Activated T-helper 1 cell treated with anti-CD3 and anti-CD28 coated beads, Interleukin-2, amount 50 U/mL, for 16 hours (primary cell): ENCODE data around the gene AFTPH.

ENCODE experiments used
- DNase-seq, 2 donors: peaks; one replicate each; pipeline ENCODE4 v3.0.0-alpha.2; 2020; ENCODE audit warnings: low read depth in 1 of 2, low spot score in 1 of 2

Gene AFTPH

GRCh38 chr2:64540615-64541014, 16.5 kb downstream of the AFTPH start:
- no peak for DNase-seq

GRCh38 chr2:64541547-64541946, 17.4 kb downstream of the AFTPH start:
- DNase-seq, result no peak

GRCh38 chr2:64542071-64543007, 18.2 kb downstream of the AFTPH start:
- no peak for DNase-seq

DNA sequence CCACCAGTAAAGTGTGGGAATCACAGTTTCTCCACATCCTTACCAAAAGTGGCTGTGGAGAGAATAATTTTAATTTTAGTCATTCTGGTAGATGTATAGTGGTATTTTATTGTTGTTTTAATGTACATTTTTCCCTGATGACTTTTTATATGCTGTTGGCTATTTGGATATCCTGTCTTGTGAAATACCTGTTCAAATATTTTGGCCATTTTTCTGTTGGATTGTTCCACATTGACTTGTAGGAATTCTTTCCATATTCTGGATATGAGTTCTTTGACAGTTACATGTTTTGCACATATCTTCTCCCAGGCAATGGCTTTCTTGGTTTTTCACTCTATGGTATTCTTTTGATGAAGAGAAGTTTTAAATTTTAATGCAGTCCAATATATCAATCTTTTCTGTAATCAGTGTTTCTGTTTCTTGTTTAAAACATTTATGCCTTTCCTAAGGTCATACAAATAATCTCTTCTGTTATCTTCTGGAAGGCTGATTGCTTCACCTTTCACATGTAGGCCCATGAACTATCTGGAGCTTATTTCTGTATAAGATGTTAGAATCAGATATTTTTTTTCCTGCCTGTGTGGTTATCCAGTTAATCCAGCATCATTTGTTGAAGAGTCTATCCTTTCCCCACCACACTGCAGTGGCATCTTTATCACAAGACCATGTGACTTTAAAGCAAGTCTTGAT, 19.0 kb downstream of the AFTPH start:
- DNase-seq, result no peak

GRCh38 chr2:64548761-64549160, 24.6 kb downstream of the AFTPH start:
- no peak for DNase-seq

DNA sequence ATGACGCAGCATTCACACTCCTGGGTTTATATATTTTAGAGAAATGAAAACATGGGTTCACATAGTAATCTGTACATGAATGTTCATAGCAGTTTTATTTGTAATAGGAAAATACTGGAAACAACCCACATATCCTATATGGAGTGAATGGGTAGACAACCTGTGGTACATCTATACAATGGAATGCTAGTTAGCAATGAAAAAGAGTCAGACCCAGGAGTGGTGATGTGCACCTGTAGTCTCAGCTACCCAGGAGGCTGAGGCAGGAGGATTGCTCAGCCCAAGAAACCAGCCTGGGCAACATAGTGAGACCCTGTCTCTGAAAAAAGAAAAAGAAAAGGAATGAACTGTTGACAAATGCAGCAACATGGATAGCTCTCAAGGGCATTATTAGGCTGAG, 25.9 kb downstream of the AFTPH start:
- DNase-seq, result no peak

- DNase-seq, result no peak
Observed at GRCh38 chr2:64551851-64552250, 27.7 kb downstream of the AFTPH start.

- no peak for DNase-seq
Observed at GRCh38 chr2:64554117-64554516, 30.0 kb downstream of the AFTPH start.

GRCh38 chr2:64558445-64559081, 34.4 kb downstream of the AFTPH start:
- DNase-seq, result no peak

DNA sequence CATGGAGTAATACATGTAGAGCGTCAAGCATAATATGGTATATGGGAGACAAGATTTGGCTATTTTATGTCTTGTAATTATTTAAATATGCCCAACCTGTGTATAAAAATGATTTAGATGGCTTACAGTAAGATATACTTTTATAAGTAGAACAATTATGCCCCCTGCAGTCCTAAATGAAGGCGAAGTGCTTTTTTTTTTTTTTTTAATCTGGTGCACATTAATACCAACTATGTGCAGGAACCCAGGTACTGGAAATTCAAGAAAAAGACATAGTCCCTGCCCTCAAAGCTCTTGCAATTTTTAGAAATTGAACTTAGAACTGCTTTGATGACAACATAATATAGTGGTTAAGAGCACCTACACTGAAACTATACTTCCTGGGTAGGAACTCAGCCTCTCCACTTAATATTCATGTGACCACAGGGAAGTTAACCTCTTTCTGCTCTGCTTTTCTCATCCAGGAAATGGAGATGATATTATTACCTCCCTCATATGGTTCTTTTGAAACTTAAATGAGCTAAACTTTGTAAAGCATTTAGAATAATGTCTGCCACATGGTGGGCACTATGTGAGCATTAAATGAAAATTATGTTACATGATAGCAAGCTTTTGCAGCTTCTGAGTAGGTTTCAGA, 38.1 kb downstream of the AFTPH start:
- no peak for DNase-seq

DNA sequence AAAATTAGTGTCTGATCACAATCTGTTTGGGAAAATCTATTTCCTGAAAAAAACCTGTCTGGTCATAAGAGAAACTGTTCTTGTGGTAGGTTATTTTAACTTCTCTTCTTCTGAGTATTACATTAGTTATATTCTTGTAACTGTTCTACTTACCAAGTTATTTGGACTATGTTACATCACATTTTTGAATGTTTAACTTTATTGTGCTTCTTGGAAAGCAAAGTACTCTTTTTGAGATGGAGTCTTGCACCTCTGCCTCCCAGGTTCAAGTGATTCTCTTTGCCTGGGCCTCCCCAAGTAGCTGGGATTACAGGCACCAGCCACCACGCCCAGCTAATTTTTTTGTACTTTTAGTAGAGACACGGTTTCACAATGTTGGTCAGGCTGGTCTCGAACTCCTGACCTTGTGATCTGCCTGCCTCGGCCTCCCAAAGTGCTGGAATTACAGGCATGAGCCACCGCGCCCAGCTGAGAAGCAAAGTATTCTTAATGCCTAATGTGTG, 39.4 kb downstream of the AFTPH start:
- no peak for DNase-seq

DNA sequence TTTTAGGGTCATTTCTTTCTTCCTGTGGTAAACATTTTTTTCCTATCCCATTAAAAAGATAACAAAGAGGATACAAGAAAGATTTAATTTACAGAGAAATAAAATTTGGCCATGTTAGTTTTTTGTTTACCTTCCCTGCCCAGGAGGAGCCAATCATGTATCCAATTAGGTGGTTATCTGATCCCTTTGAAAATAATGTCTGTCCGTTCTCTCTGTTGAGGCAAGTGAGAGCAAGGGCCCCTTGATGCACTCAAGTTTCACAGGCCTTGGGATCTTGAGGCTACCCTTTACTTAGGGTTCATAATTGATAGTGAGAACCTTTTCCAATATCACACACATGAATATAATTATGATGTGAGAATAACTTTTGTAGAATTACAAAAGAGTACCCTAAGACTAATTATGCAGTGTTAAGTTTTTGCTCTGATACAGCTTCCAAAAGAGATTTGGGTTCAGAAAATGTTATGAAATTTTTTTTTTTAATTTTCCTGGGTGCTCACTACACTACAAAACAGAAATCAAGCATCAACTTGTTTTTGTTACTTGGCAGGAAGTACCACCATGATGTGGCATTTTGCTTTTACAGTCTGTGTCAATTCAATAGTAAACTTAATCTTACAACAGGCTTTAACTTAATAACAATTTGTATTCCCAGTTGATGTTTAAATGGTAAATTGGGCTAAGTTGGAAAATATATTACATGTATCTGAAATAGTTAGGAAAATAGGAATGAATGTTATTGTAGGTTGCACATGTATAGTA, 42.0 kb downstream of the AFTPH start:
- DNase-seq, result no peak

DNA sequence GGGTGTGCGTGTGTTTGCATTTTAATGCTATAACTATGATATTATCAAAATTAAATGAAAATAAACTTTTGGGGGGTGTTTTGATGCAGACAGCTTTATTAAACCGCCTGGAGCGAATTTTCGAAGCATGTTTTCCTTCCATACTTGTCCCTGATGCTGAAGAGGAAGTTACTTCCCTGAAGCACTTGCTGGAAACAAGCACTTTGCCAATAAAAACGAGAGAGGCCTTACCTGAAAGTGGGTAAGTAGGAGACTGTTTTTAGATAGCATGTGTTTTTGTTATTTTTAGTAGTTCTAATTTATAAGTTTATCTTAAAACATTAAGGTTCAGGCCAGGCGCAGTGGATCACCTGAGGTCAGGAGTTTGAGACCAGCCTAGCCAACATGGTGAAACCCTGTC, 43.3 kb downstream of the AFTPH start:
- DNase-seq, result no peak

- DNase-seq, result no peak
Observed at GRCh38 chr2:64568836-64569235, 44.7 kb downstream of the AFTPH start.

DNA sequence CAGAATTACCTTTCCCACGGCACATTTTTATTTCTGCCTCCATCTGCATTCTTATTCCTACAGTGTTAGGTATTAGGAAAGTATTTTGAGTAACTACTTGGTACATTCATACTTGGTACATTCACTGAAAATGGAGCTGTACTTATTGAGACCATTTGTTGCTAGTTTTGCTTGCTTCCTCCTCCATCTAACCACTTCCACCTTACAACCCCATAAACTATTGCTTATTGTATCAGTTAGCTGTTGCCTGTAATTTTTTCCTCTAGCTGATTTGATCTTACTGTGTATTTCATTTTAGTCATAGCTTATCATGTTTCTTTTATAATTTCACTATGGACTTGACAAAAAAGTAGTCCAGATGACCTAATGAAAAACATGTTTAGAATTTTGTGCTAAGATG, 50.7 kb downstream of the AFTPH start:
- no peak for DNase-seq

- no peak for DNase-seq
Observed at GRCh38 chr2:64581018-64581417, 56.9 kb downstream of the AFTPH start.

GRCh38 chr2:64581777-64582539, 57.8 kb downstream of the AFTPH start:
- no peak for DNase-seq

- no peak for DNase-seq
Observed at GRCh38 chr2:64582774-64583340, 58.7 kb downstream of the AFTPH start.

GRCh38 chr2:64586054-64586453, 61.9 kb downstream of the AFTPH start:
- no peak for DNase-seq
